HepG2 (cell line): ENCODE results near the gene CAT. TPM values are rescaled to one million over a fixed set of nuclear protein-coding genes. Genes with fewer than 3 reads are reported as not detected.

Experiments used
- ATAC-seq: fragments of 200-7000 bp; cut with Tn5 transposase; 3 replicates; pipeline ENCODE4 v1.9.1; 2020; ENCODE audit warnings: mild to moderate bottlenecking, moderate library complexity
- BruUV-seq: library from RNA; stranded (reverse); fragments of 400-500 nt; replicated peaks from 2 replicates; lab custom pipeline; 2021; lab: Mats Ljungman, UMichigan
- CTCF ChIA-PET: fragments of 300-600 bp; formaldehyde crosslinking; extraction: SDS; loops from one replicate; lab custom pipeline; 2021; ENCODE audit warnings: low total read pairs, inconsistent platforms, low intra/inter-chr PET ratio; lab: Yijun Ruan, JAX
- POLR2A ChIA-PET: fragments of 350-600 bp; sonication (Branson Sonifier 250); formaldehyde crosslinking; loops from one replicate; lab custom pipeline; 2020; ENCODE audit warnings: antibody characterized with exemption, inconsistent platforms; lab: Yijun Ruan, JAX
- DNase-seq: peaks from one replicate; pipeline ENCODE4 v3.0.0-alpha.2; 2015; ENCODE audit warnings: low spot score
- FAIRE-seq: peaks from 3 replicates; lab custom pipeline; 2011; peaks lifted over from hg19 to GRCh38; lab: Jason Lieb, UNC
- H2AFZ ChIP-seq: one replicate; pipeline ENCODE4 v1.6.1; 2011; ENCODE audit warnings: low read length, inconsistent platforms
- H3K27ac ChIP-seq: fragments of 300-600 bp; 3 replicates; pipeline ENCODE4 v1.8.0; 2011; ENCODE audit warnings: mixed run types, mild to moderate bottlenecking, mixed read lengths, low read length, inconsistent platforms; ENCODE audit not compliant: insufficient read depth; ENCODE audit errors: extremely low read length
- H3K27me3 ChIP-seq, 2 experiments: fragments of 200-600 bp in 1 of 2; 2 replicates in 1 of 2; 3 replicates in 1 of 2; pipeline versions ENCODE4 v1.6.0 to v1.8.0; 2011; ENCODE audit warnings: low read length in 2 of 2, mild to moderate bottlenecking in 2 of 2, moderate library complexity in 2 of 2, inconsistent platforms in 1 of 2; ENCODE audit not compliant: insufficient read depth in 2 of 2, control insufficient read depth in 1 of 2
- H3K36me3 ChIP-seq, 2 experiments: fragments of 200-600 bp in 1 of 2; replicated peaks in 1 of 2; 2 replicates in 1 of 2; 3 replicates in 1 of 2; pipeline versions ENCODE4 v1.5.1 to v1.8.0; 2011; ENCODE audit warnings: low read length in 2 of 2, inconsistent platforms in 1 of 2; ENCODE audit not compliant: insufficient read depth in 2 of 2, control insufficient read depth in 1 of 2
- H3K4me1 ChIP-seq: 2 replicates; pipeline ENCODE4 v1.5.1; 2012; ENCODE audit warnings: low read length, inconsistent platforms; ENCODE audit not compliant: insufficient read depth
- H3K4me2 ChIP-seq: 2 replicates; pipeline ENCODE4 v1.6.0; 2011; ENCODE audit warnings: low read depth, low read length, inconsistent platforms
- H3K4me3 ChIP-seq, 3 experiments: fragments of 200-600 bp in 1 of 3; sonication (generic), shearing (Covaris generic) in 1 of 3; replicated peaks in 1 of 3; 2 replicates each; pipeline ENCODE4 v1.5.1; 2011 to 2016; ENCODE audit warnings: low read length in 3 of 3, inconsistent platforms in 2 of 3, low read depth in 2 of 3, mild to moderate bottlenecking in 2 of 3, control low read depth in 1 of 3, mixed read lengths in 1 of 3; ENCODE audit not compliant: insufficient read depth in 1 of 3
- H3K79me2 ChIP-seq: one replicate; pipeline ENCODE4 v1.6.1; 2011; ENCODE audit warnings: low read length, inconsistent platforms; ENCODE audit not compliant: insufficient read depth
- H3K9ac ChIP-seq: 2 replicates; pipeline ENCODE4 v1.6.0; 2011; ENCODE audit warnings: mild to moderate bottlenecking, low read depth, low read length, inconsistent platforms; ENCODE audit not compliant: insufficient read depth
- H3K9me3 ChIP-seq: 2 replicates; pipeline ENCODE4 v1.5.1; 2012; ENCODE audit warnings: mild to moderate bottlenecking, low read length
- H4K20me1 ChIP-seq: 2 replicates; pipeline ENCODE4 v1.6.0; 2011; ENCODE audit warnings: inconsistent platforms, mild to moderate bottlenecking, low read length, moderate library complexity; ENCODE audit not compliant: insufficient read depth
- DNMT3B ChIP-seq: conservative IDR thresholded peaks from 2 replicates; pipeline ENCODE4 v1.6.1; 2016; ENCODE audit warnings: missing biosample characterization, control low read depth
- HDAC1 ChIP-seq: sonication (generic); formaldehyde crosslinking; IDR thresholded peaks from 2 replicates; pipeline ENCODE4 v1.5.1; 2020; ENCODE audit warnings: mild to moderate bottlenecking, missing genetic modification reagents
- HNF4G ChIP-seq, 2 experiments: sonication (generic) in 1 of 2; formaldehyde crosslinking in 1 of 2; IDR thresholded peaks; 2 replicates each; pipeline versions ENCODE4 v1.4.0 to v1.6.1; 2011 to 2020; ENCODE audit warnings: borderline replicate concordance in 2 of 2, low read depth in 2 of 2, mild to moderate bottlenecking in 2 of 2, low read length in 1 of 2, missing genetic modification reagents in 1 of 2, moderate library complexity in 1 of 2
- MXD4 ChIP-seq: IDR thresholded peaks from 2 replicates; pipeline ENCODE4 v1.6.1; 2016; ENCODE audit warnings: mild to moderate bottlenecking, missing biosample characterization, missing genetic modification reagents
- NR2F2 ChIP-seq: IDR thresholded peaks from 2 replicates; pipeline ENCODE4 v1.6.1; 2012; ENCODE audit warnings: low read depth, inconsistent platforms, borderline replicate concordance
- POLR2AphosphoS5 ChIP-seq: IDR thresholded peaks from 2 replicates; pipeline ENCODE4 v1.6.1; 2012; ENCODE audit warnings: low read depth, low read length
- PPARG ChIP-seq: conservative IDR thresholded peaks from 2 replicates; pipeline ENCODE4 v1.6.1; 2016; ENCODE audit warnings: missing biosample characterization, missing genetic modification reagents
- SIN3A ChIP-seq: IDR thresholded peaks from 2 replicates; pipeline ENCODE4 v1.6.1; 2011; ENCODE audit warnings: low read depth, mild to moderate bottlenecking, control low read depth, low read length, borderline replicate concordance
- SNRNP70 ChIP-seq: fragments of 200-400 bp; formaldehyde crosslinking; IDR thresholded peaks from 2 replicates; pipeline ENCODE4 v1.6.1; 2017; ENCODE audit warnings: mild to moderate bottlenecking, low read depth, low read length, moderate library complexity
- ZNF282 ChIP-seq: fragments of 450-650 bp; IDR thresholded peaks from 2 replicates; pipeline ENCODE4 v1.6.1; 2018; ENCODE audit not compliant: partially characterized antibody
- ZNF326 ChIP-seq: sonication (generic); formaldehyde crosslinking; IDR thresholded peaks from 2 replicates; pipeline ENCODE4 v1.4.0; 2020; ENCODE audit warnings: missing genetic modification reagents, borderline replicate concordance
- WGBS: methylation state at CpG from one replicate; pipeline ENCODE4 v1.1.6; 2017; ENCODE audit warnings: low lambda C conversion rate; 5-methylcytosine and 5-hydroxymethylcytosine counted together
- in situ Hi-C: cut with HindIII; loops from 2 replicates; pipeline ENCODE4 v1.10.0; 2017; ENCODE audit warnings: low pct_unique_long_range_greater_than_20kb; ENCODE audit not compliant: extremely low pct_ligation_motif_present
- intact Hi-C: fragments of 100-400 bp; cut with micrococcal nuclease; formaldehyde crosslinking; loops from one replicate; pipeline ENCODE4 v1.10.0; 2022; ENCODE audit not compliant: unreplicated experiment
- polyA plus RNA-seq, 8 experiments: library from polyadenylated mRNA; depleted of rRNA in 3 of 8; stranded (reverse) in 7 of 8; unstranded in 1 of 8; fragments of >200 nt; fragmentation: Illumina TruSeq in 4 of 8; extraction: Trizol in 4 of 8; gene quantifications; 2 replicates each; pipeline versions ENCODE4 v1.2.1 to v1.2.3, GENCODE V29; 2011 to 2016; ENCODE audit warnings: low read depth in 4 of 8, missing spikeins in 1 of 8, mixed read lengths in 1 of 8; ENCODE audit not compliant: insufficient read depth in 1 of 8
- total RNA-seq, 5 experiments: library from RNA; depleted of rRNA; stranded (reverse); fragments of >200 nt; fragmentation: Illumina TruSeq; extraction: Trizol; gene quantifications; 2 replicates each; pipeline ENCODE4 v1.2.3, GENCODE V29; 2016; ENCODE audit warnings: low read depth in 1 of 5
- TF ChIP-seq, protein P1 (sequence below), 2 experiments: IDR thresholded peaks; 2 replicates each; pipeline ENCODE4 v1.6.1; 2011 to 2012; ENCODE audit warnings: low read length in 2 of 2, borderline replicate concordance in 1 of 2, low read depth in 1 of 2, mild to moderate bottlenecking in 1 of 2, moderate library complexity in 1 of 2
- TF ChIP-seq, protein P2 (sequence below): sonication (generic); formaldehyde crosslinking; conservative IDR thresholded peaks from 2 replicates; pipeline ENCODE4 v1.8.1; 2023; ENCODE audit warnings: missing genetic modification reagents
- TF ChIP-seq, protein P3 (sequence below): sonication (generic); formaldehyde crosslinking; IDR thresholded peaks from 2 replicates; pipeline ENCODE4 v1.4.0; 2020; ENCODE audit warnings: low read depth, missing genetic modification reagents

The CAT gene
- total and polyA plus RNA-seq, 2 of the 13 experiments (the other 11 are each of a cell fraction or from before 2014, with no cell fraction given) = 107 to 136 TPM

DNA sequence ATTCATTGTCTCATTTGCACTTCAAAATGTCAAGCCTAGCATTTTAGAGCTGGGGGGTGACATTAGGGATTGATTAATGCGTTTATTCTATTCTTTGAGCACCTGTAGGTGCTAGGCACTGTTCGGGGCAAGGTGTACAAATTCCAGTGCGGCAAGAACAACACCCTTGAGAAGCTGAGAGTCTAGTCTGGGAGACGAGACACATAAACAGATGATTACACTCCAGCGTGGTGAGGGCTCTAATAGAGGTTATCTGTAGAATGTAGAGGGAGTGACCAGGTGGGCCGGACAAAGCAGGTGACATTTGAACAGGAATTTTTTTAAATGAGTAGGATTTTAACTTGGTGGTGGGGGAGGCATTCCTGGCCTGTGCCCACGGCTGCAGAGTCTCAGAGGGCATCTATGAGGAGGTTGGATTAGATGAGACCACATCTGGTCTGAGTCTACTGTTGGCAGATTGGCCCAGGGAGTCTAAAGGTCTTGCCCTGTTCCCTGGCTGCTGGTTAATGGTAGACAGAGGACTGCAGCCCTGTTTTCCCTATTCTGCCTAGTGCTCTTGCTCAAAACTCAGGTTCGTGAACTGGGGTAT, 970 bp downstream of the CAT start:
- FAIRE-seq (peak; percentile 64), ATAC-seq (peak; percentile 74), DNase-seq (peak; percentile 59)
- peaks cover 4% of the 10 kb centered on the region for H4K20me1 ChIP-seq
- CTCF ChIA-PET = interaction anchor here (1.2 kb wide), 1 partner anchor 80 kb away, joined by 3 read pairs; no protein-coding TSS in a partner anchor
- BruUV-seq = no TSS peak
- POLR2A ChIA-PET = interaction anchor here (0.6 to 2.7 kb wide), 8 partner anchors 12 to 161 kb away, joined by 3 to 12 read pairs (median 4); partner anchors contain the start of gene ABTB2
- peak overlapping the region; percentile 92 for H3K27ac ChIP-seq
- H3K4me3 ChIP-seq = peak overlapping the region; percentile 64 to 88 (median 84)
- H3K36me3 ChIP-seq = no peaks in the 10 kb centered on the region; a peak in 1 of 5 replicates
- under 1% methylated on average over 8 of the region's 8 CpGs for WGBS
- H3K4me2 ChIP-seq = peak overlapping the region; percentile 86
- in situ Hi-C loops (no loop called here), intact Hi-C loops (loop anchor here (2.0 to 5.0 kb wide), 2 partner anchors 73 to 82 kb away; partner anchors contain the start of gene ABTB2)
- H3K4me1 ChIP-seq = peaks cover 55% of the 10 kb centered on the region
- H3K9ac ChIP-seq = peak overlapping the region; percentile 83
- H3K27me3 ChIP-seq = no peaks in the 10 kb centered on the region; a peak in 1 of 5 replicates
- H3K9me3 ChIP-seq = no peaks in the 10 kb centered on the region
- peaks cover 54% of the 10 kb centered on the region for H3K79me2 ChIP-seq
- no peak overlapping the region for H2AFZ ChIP-seq
- TF ChIP-seq POLR2AphosphoS5 = no peak; the same call in 1 of the 2 replicates
- TF ChIP-seq, protein P1, sequence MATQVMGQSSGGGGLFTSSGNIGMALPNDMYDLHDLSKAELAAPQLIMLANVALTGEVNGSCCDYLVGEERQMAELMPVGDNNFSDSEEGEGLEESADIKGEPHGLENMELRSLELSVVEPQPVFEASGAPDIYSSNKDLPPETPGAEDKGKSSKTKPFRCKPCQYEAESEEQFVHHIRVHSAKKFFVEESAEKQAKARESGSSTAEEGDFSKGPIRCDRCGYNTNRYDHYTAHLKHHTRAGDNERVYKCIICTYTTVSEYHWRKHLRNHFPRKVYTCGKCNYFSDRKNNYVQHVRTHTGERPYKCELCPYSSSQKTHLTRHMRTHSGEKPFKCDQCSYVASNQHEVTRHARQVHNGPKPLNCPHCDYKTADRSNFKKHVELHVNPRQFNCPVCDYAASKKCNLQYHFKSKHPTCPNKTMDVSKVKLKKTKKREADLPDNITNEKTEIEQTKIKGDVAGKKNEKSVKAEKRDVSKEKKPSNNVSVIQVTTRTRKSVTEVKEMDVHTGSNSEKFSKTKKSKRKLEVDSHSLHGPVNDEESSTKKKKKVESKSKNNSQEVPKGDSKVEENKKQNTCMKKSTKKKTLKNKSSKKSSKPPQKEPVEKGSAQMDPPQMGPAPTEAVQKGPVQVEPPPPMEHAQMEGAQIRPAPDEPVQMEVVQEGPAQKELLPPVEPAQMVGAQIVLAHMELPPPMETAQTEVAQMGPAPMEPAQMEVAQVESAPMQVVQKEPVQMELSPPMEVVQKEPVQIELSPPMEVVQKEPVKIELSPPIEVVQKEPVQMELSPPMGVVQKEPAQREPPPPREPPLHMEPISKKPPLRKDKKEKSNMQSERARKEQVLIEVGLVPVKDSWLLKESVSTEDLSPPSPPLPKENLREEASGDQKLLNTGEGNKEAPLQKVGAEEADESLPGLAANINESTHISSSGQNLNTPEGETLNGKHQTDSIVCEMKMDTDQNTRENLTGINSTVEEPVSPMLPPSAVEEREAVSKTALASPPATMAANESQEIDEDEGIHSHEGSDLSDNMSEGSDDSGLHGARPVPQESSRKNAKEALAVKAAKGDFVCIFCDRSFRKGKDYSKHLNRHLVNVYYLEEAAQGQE (IDR thresholded peaks at IDR 0.05; ENCODE audit: borderline replicate concordance in 1 of 2, low read depth in 1 of 2, low read length in 2 of 2) = no peak
- TF ChIP-seq ZNF326 (CRISPR knock-in tag) = no peak
- no peak; the same call in 1 of the 2 replicates for TF ChIP-seq SIN3A
- 0 out of 2 replicates have a peak, but pooled peaks have one; percentile 19 for TF ChIP-seq PPARG (CRISPR knock-in tag)
- 0 out of 2 replicates have a peak, but pooled peaks have one; percentile 48 for TF ChIP-seq DNMT3B
- TF ChIP-seq, protein P2, sequence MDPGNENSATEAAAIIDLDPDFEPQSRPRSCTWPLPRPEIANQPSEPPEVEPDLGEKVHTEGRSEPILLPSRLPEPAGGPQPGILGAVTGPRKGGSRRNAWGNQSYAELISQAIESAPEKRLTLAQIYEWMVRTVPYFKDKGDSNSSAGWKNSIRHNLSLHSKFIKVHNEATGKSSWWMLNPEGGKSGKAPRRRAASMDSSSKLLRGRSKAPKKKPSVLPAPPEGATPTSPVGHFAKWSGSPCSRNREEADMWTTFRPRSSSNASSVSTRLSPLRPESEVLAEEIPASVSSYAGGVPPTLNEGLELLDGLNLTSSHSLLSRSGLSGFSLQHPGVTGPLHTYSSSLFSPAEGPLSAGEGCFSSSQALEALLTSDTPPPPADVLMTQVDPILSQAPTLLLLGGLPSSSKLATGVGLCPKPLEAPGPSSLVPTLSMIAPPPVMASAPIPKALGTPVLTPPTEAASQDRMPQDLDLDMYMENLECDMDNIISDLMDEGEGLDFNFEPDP (CRISPR knock-in tag) = 0 out of 2 replicates have a peak, but pooled peaks have one; percentile 88
- TF ChIP-seq HDAC1 (CRISPR knock-in tag) = no peak
- no peak for TF ChIP-seq ZNF282
- TF ChIP-seq HNF4G (IDR thresholded peaks at IDR 0.05; ENCODE audit: borderline replicate concordance, low read depth, low read length) = peak; percentile 78; the same call in 1 of the 2 replicates
- no peak for TF ChIP-seq HNF4G (CRISPR knock-in tag; IDR thresholded peaks at IDR 0.05; ENCODE audit: borderline replicate concordance, low read depth)
- TF ChIP-seq SNRNP70 = no peak
- TF ChIP-seq MXD4 (CRISPR knock-in tag) = no peak
- TF ChIP-seq NR2F2 = peak; percentile 17; the same call in 1 of the 2 replicates
- TF ChIP-seq, protein P3, sequence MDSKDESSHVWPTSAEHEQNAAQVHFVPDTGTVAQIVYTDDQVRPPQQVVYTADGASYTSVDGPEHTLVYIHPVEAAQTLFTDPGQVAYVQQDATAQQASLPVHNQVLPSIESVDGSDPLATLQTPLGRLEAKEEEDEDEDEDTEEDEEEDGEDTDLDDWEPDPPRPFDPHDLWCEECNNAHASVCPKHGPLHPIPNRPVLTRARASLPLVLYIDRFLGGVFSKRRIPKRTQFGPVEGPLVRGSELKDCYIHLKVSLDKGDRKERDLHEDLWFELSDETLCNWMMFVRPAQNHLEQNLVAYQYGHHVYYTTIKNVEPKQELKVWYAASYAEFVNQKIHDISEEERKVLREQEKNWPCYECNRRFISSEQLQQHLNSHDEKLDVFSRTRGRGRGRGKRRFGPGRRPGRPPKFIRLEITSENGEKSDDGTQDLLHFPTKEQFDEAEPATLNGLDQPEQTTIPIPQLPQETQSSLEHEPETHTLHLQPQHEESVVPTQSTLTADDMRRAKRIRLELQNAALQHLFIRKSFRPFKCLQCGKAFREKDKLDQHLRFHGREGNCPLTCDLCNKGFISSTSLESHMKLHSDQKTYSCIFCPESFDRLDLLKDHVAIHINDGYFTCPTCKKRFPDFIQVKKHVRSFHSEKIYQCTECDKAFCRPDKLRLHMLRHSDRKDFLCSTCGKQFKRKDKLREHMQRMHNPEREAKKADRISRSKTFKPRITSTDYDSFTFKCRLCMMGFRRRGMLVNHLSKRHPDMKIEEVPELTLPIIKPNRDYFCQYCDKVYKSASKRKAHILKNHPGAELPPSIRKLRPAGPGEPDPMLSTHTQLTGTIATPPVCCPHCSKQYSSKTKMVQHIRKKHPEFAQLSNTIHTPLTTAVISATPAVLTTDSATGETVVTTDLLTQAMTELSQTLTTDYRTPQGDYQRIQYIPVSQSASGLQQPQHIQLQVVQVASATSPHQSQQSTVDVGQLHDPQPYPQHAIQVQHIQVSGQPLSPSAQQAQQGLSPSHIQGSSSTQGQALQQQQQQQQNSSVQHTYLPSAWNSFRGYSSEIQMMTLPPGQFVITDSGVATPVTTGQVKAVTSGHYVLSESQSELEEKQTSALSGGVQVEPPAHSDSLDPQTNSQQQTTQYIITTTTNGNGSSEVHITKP (CRISPR knock-in tag) = no peak
